Amygdala (tissue), 56 donors: Measurements from ENCODE around the gene TNN.
A peak's percentile ranks its signal among the peaks of the same experiment; 100 is the strongest.

Source experiments
- DNase-seq, 56 donors: peaks; one replicate each; lab custom pipeline; 2025; lab: John Stamatoyannopoulos, UW

TNN gene

GRCh38 chr1:175171036-175171913 is 103.6 kb downstream of the TNN start:
- no peak for DNase-seq

- DNase-seq, result no peak
These were observed 104.9 kb downstream of the TNN start for GRCh38 chr1:175172503-175172902.

GRCh38 chr1:175173531-175173930 is 105.9 kb downstream of the TNN start:
- no peak for DNase-seq

- no peak for DNase-seq
These were observed 106.9 kb downstream of the TNN start for GRCh38 chr1:175174309-175175102.

- DNase-seq, result no peak
These were observed 108.6 kb downstream of the TNN start for GRCh38 chr1:175176246-175176645.

GRCh38 chr1:175178056-175178455 is 110.4 kb downstream of the TNN start:
- no peak for DNase-seq

- no peak for DNase-seq
These were observed 110.8 kb downstream of the TNN start for GRCh38 chr1:175178456-175178855.

- DNase-seq, result no peak
These were observed 112.4 kb downstream of the TNN start for GRCh38 chr1:175179837-175180590.

GRCh38 chr1:175182201-175182746 is 114.6 kb downstream of the TNN start:
- no peak for DNase-seq

- DNase-seq, result no peak
These were observed 116.0 kb downstream of the TNN start for GRCh38 chr1:175183586-175183985.

- no peak for DNase-seq
These were observed 118.3 kb downstream of the TNN start for GRCh38 chr1:175185903-175186302.

GRCh38 chr1:175186433-175187160 is 119.0 kb downstream of the TNN start:
- no peak for DNase-seq

GRCh38 chr1:175188936-175189335 is 121.3 kb downstream of the TNN start:
- no peak for DNase-seq

GRCh38 chr1:175191659-175192058 is 124.0 kb downstream of the TNN start:
- DNase-seq, result no peak

GRCh38 chr1:175192111-175192629 is 124.5 kb downstream of the TNN start:
- peak in 1 of 56 donors; percentile 6 for DNase-seq

GRCh38 chr1:175192630-175193526 is 125.2 kb downstream of the TNN start, which contains the start of gene KIAA0040:
Gene KIAA0040, minus strand, starts transcription at chr1:175192776. Its CDS starts 31,763 bp downstream, at chr1:175161013.
- DNase-seq, result peak in 8 of 56 donors; percentile 3 to 37 (median 16)

GRCh38 chr1:175193527-175193910 is 125.9 kb downstream of the TNN start:
- DNase-seq, result no peak

- DNase-seq, result no peak
These were observed 127.6 kb downstream of the TNN start for GRCh38 chr1:175195281-175195680.
